Stimulated activated CD8-positive, alpha-beta memory T cell treated with anti-CD3 and anti-CD28 coated beads, Interleukin-7, amount 100 ng/mL, for 48 hours (primary cell): Measurements from ENCODE around the gene FLT4.
"Not testable (repeated sequence)": the region's sequence is repeated elsewhere in the genome, so short reads cannot be mapped to it uniquely, and the experiment has no call there.

Experiments used
- DNase-seq, 2 donors: peaks; one replicate each; pipeline ENCODE4 v3.0.0-alpha.2; 2020; ENCODE audit warnings: low read depth in 1 of 2; ENCODE audit errors: extremely low read depth in 1 of 2

Gene FLT4

DNA sequence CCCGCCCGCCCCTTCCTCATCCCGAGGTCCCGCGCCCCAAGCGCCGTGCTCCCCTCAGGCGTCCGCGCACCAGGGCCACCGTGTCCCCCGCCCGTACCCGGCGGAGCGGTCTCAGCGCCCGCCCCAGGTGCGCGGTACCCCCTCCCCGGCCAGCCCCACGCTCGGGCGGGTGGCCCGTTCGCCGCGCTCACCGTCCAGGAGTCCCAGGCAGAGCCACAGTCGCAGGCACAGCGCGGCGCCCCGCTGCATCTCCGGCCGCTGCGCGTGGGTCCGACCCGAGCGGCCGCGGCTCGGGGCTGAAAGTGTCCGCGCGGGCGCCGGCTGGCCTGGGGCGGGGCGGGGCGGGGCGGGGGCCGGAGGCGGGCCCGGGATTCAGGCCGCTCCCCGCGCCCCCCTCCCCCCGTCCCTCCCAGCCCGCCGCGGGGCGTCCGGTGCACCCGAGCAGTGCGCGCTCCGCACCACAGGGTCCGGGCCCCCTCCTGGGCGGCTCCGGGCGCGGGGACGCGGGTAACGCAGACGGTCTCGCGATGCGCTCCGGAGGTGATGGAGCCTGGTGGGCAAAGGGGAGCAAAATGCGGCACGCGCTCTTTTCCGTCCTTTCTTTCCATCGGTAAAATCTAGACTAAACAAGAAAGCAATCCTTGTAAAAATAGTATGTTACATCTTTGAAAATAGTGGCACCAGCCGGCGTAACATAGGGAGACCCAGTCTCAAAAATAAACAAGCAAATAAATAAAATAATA lies at the start of gene FLT4:
FLT4 (minus strand) TSS at position 304 of the 743 bp plus-strand sequence; CDS start at position 249, 55 bp downstream.
- DNase-seq = no peak

DNA sequence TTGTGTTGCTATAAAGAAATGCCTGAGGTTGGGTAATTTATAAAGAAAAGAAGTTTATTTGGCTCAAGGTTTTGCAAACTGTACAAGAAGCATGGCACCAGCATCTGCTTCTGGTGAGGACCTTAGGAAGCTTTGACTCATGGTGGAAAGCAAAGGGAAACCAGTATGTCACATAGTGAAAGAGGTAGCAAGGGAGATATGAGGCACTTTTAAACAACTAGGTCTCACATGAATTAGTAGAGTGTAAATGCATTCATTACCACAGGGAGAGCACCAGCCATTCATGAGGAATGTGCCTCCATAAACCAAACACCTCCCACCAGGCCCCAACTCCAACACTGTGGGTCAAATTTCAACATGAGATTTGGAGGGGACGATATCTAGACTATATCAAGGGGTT lies 49.6 kb upstream of the FLT4 start:
- DNase-seq = no peak

DNA sequence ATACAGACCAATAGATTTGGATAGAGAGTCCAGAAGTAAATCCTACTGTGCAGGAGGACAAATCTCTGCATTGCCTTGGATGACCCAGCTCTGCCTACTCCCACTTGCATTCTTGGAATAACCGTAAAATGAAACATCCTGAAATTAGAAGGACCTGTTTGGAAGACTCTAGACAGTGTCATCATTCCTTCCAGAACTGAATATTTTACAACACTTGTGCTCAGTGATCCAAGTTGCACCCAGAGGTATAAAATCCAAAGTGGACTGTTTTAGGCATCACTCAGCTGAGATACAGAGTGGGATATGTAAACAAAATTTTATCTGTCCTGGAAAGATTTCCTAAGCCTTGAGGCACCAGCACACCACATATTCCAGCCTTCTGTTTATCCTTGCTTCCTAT lies 46.7 kb upstream of the FLT4 start:
- DNase-seq = no peak

DNA sequence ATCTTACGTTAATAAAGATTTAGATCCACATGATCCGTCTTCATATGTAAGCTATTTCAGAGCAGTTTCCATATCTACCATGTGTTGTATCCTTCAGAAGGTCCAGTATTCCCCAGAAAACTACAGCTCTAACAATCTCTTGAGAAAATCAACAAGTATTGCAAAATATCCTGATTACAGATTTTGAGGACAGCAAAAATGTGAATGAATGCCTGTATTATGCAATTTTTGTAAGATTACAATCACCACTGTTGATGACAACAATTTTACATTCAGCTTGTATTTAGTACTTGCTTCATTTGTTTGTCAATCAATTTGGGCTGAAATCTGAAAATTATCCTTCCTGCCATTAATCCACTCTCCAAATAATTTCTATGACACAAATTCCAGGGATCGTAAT lies 43.0 kb upstream of the FLT4 start:
- DNase-seq = no peak

DNA sequence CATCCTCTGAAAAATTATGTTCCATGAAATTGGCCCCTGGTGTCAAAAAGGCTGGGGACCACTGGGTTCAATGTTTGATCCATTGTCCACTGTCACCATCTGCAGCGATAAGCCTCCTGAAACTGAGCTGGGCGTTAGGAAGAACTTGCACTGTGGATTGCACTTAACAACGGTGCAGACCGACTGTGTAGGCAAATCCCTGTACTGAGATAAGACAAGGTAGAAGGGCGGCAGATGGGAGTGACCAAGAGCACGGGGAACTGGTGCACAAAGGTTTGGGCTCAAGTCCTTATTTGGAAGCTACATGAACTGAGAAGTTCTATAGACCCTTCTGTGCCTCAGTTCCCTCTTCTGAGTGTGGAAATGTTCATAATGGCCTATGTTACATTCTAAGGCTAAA lies 41.6 kb upstream of the FLT4 start:
- DNase-seq = no peak

DNA sequence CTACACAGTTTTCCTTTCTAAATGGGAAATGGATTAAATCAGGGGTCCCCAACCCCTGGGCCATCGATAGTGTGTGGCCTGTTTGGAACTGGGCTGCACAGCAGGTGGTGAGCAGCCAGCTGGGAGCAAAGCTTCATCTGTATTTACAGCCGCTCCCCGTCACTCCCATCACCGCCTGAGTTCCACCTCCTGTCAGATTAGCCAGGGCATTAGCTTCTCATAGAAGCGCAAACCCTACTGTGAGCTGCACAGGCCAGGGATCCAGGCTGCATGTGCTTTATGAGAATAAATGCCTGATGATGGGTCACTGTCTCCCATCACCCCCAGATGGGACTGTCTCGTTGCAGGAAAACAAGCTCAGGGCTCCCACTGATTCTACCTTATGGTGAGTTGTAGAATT lies 41.2 kb upstream of the FLT4 start:
- no peak for DNase-seq

DNA sequence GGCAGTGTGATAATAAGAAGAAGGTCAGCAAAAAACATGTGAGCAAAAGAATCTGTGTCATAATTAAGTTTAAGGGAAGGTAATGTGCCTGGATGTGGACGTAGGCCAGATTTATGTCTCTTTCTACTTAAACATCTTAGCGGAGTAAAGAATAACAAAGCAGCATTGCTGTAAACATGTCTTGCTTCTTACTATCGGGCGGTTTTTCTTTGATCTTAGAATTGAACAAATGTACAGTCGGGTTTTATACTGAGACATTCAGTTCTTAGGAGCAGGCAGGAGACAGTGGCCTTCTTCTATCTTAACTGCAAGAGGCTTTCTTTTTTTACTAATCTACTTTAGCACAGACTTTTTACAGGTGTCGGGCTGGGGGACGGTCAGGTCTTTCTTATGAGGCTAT lies 40.4 kb upstream of the FLT4 start:
- no peak for DNase-seq

DNA sequence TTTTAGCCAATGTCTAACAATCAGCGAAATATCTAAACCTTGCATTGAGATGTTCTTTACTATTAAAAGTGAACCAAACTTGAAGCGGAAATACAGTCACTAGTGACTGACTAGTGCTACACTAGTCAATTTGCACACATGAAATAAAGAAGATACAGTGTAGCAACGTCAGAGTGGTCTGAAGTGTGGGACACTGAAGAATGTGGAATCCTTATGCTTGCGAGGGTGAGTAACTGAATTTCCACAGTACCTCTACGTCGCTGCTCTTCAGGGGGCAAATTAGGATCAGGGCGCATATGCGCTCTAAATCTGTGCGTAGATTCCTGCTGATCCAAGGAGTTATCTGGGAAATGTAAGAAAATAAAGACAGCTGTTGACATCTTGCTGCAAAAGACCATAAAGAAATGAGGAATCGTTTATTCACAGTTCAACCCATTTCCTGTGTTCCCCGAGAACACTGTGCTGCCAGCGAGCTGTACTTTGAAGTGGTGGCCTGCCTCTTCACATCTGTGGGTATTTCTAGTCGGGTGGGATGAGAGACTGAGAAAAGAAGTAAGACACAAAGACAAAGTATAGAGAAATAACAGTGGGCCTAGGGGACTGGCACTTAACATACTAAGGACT lies 39.8 kb upstream of the FLT4 start:
- DNase-seq = peak in 1 of 2 donors; percentile 23

DNA sequence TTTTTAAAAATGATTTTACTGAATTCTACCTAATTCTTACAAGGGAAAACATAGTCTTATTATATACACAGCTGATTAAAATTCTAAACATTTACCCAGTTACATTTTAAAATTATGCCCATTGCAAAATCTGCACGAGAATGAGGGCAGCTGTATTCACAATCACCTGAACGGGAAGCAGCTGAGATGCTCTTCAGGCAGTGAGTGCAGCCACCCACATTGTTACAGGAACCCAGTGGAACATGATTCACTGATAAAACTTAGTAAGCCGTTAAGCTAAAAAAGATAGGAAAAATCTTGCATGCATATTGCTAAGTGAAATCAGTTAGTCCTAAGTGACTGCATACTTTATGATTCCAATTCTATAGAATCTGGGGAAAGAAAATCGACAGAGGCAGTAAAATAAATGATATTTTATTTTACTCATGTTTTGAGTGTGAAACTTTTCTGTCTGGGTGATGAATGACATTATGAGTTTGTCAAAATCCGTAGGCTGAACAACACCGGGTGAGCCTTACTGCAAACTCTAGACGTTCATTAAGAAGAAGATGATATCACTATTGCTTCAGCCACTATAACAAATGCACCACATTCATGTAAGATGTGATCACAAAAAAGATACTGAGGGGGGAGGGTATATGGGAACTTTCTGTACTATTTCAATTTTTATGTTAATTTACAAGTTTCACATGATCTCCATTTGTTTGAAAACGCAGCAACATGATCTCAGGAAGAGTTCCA lies 39.1 kb upstream of the FLT4 start:
- peak in 1 of 2 donors; percentile 29 for DNase-seq

DNA sequence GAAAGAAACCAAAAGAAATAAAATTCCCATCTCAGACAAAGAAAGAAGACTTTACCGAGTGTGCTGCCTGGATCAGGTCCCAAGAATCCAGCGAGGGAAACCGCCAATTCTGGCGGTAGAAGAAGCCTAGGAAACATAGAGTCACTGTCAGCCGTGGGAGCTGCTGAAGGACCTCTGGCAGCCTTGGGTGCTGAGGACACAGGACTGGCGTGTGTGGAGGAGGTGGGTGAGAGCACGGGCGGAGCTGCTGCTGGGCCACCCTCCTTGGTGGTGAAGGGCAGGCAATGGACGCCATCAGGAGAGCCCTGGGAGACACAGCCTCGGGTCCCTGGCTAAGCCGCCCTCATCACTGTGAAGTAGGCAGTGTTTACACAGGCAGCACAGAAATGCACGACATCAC lies 37.4 kb upstream of the FLT4 start:
- DNase-seq = not testable (repeated sequence)

DNA sequence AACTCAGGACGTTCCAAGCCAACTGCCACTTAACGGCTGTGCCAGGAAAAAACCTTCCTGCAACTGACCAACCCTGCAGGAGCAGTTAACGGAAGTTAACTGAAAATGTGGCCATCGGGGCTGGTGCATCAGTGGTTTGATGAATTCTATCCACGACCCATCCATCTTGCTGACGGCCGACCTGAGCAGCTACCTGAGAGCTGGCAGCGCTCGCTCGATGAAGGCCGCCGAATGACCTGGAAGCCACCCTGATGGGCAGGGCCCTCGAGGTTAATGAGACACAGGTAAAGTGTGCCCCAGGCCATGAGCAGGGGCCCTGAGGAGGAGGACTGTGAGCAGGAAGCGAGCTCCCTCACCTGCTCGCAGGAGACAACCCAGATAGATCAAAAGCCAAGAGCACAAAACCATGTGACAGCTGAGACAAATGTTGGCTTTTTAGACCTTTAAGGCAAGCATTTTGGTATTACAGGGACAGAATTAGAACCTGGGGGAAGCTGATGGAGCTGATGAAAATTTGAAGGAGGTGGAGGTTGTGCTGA lies 35.3 kb upstream of the FLT4 start:
- no peak for DNase-seq

DNA sequence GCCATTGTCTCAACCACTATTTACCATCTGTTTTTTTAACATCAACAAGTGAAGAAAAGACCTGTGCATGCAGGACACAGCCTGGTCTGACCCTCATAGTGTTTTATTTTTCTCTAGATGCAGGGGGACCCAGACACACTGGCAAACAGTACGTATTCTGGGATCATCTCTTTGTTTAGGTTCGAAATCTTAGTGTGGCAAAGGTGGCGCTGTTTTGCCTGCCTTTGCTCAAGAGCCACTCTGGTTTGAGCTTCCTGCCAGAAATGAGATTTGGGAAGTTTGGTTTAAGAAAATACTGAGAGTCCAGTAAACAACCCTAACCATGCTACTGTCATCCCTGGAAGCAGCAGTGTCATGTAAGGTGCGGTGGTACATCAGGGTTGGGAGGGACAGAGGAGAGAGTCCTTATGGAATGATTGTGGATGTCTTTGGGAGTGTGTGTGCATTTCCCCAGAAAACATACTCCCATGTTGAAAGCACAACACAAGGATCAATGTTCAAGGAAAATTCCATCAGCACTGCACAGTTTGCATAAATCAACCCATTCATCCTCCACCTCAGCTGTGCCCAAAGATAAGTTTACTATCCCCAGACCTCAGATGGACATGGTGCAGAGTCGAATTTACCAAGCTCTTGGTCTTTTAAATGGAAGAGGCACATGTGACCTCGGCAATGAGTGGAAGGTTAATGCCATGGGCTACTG lies 34.0 kb upstream of the FLT4 start:
- DNase-seq = no peak

DNA sequence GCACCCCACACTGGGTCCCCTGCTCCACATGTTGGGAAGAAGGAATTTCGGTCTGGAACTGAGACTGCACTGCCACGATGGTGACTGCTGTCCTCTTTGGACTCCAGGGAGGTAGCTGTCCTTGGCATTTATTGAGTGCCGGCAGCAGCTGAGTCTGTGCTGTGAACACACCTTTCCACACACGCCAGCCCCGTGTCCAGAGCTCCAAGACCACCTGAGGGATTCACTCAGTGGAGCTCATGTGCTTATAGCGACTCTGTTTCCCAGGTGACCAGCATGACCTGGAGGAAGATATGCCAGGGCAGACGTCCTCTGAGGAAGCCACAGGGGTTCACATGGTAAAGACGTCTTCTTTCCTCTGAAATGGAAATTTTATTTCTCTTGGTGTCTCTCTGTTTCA lies 33.2 kb upstream of the FLT4 start:
- no peak for DNase-seq

DNA sequence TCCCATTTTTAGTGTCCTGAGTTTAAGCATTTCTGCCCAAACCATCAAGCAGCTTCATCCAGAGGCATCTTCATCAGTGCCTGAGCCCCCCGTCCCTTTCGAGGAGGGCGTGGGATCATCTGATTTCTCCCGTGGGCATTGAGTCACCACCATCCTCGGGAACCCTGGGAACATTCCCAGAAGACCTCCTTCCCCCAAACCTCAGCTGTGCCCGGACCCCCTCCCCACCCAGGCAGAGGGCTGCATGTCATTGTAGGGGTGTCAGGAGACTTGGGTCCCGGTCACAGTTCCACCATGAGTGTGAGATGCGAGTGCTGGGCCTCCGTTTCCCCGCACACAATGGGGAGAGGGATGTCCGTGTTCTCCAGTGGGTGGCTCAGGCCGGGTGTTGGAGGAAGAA lies 32.6 kb upstream of the FLT4 start:
- DNase-seq = not testable (repeated sequence)

DNA sequence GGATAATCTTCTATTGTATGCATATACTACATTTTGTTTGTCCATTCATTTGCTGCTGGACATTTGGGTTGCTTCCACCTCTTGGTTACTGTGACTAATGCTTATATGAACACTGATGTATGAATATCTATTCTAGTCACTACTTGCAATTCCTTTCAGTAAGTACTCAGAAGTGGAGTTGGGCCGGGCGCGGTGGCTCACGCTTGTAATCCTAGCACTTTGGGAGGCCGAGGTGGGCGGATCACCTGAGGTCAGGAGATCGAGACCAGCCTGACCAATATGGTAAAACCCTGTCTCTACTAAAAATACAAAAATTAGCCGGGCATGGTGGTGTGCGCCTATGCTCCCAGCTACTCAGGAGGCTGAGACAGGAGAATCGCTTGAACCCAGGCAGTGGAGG lies 28.9 kb upstream of the FLT4 start:
- not testable (repeated sequence) for DNase-seq

DNA sequence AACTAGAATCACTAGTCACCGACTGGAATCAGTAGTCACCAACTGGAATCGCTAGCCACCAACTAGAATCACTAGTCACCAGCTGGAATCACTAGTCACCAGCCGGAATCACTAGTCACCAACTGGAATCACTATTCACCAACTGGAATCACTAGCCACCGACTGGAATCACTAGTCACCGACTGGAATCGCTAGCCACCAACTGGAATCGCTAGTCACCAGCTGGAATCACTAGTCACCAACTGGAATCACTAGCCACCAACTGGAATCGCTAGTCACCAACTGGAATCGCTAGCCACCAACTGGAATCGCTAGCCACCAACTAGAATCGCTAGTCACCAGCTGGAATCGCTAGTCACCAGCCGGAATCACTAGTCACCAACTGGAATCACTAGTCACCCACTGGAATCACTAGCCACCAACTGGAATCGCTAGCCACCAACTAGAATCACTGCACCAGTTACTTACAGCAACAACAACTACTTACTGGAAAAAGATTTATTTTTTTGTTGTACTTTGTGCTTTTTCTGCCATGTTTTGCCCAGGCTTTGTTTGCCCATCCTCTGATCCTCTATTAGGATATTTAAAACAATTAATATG lies 25.7 kb upstream of the FLT4 start:
- no peak for DNase-seq

DNA sequence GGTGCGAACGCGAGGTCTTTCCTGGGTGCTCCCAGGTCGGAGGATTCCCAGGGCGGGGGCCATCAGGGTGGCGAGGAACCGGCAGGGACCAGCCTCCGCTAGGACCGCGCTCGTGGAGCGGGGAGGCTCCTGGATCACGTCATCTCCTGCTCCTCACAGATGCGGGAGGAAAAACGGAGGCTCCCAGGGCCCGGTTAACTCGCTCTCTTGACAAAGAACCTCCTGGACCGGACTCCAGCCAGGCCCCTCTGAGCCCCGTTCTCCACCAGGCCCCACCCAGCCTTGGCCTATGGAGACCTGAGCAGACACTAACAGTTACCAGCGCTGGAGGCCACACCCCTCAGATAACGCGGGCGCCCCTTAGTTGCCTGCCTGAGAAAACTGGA lies 24.7 kb upstream of the FLT4 start:
- DNase-seq = not testable (repeated sequence)

DNA sequence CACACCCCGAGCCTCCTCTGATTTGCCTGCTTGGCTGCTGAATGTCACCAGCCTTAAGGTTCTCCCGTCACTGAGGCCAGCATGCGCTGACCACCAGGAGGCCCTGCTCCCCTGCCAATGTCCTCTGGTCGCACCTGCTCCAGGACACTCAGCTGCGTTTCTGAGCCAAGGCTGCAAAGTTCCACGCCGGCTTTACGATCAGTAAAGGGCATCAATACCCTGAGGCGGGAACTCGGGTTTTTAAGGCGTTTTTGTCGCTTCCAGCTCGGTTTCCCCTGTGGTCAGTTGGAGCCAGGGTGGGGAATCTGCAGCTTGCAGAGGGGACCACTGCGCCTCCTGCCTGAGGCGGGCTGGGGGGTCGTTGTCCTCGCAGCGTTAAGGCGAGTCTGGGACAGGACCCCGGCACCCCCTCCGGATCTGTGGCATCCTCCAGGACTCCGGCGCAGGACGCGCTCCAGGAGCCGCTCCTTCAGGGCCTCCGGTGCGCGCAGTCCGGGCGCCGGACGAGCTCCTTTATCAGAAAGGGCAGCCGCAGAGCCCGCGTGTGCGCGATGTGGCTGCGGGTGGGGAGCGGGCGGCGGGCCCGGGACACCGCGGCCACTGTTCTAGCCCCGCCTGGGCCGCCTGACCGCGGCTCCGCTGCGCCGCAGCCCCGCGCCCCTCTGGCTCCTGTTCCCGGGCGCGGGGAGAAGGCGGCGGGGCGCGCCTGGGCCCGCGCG lies 24.1 kb upstream of the FLT4 start:
- no peak for DNase-seq

DNA sequence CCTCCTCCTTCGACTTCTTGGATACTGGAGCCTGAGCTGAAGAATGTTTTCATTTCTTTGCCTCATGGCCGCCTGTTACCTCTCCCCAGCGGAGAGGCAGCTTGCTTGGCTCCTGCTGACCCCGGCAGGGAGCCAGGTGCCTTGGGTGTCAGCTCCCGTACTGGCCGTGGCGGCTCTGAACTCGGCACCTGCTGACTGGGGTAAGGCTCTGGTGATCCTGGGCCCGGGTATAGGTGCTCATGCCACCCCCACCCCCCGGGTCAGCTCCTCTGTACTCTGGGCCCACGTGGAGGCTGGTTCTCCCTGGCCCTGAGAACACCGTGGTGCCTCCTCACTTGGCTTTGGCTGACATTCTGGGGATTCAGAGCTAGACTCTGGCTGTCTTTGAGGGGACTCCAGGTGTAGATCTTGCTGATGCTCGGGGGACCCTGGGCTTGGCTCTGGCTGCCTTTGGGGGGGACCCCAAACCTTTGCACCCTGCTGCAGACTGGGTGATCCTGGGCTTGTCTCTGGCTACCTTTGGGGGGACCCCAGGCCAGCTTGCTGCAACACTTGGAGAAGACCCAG lies 22.6 kb upstream of the FLT4 start:
- DNase-seq = not testable (repeated sequence)
